H9 (cell line): ENCODE data around the gene TENM3. TPM values are rescaled to one million over a fixed set of nuclear protein-coding genes. Genes with fewer than 3 reads are reported as not detected.

ENCODE experiments used
- DNase-seq: peaks from one replicate; pipeline ENCODE4 v3.0.0-alpha.2; 2017
- H2AFZ ChIP-seq: one replicate; pipeline ENCODE4 v1.6.1; 2013; ENCODE audit warnings: mild to moderate bottlenecking, low read length, control low read depth, moderate library complexity
- H2AK5ac ChIP-seq: 2 replicates; pipeline ENCODE4 v1.6.1; 2013; ENCODE audit warnings: low read length, control low read depth, mixed read lengths; ENCODE audit not compliant: insufficient read length
- H2BK120ac ChIP-seq: one replicate; pipeline ENCODE4 v1.6.1; 2013; ENCODE audit warnings: low read depth, mild to moderate bottlenecking, low read length, control low read depth, inconsistent platforms; ENCODE audit not compliant: poor library complexity, severe bottlenecking
- H2BK12ac ChIP-seq: 2 replicates; pipeline ENCODE4 v1.6.1; 2013; ENCODE audit warnings: low read length, control low read depth, mixed read lengths, low read depth; ENCODE audit not compliant: insufficient read length
- H2BK15ac ChIP-seq: 2 replicates; pipeline ENCODE4 v1.6.1; 2013; ENCODE audit warnings: low read depth, low read length, control low read depth
- H2BK20ac ChIP-seq: one replicate; pipeline ENCODE4 v1.6.1; 2013; ENCODE audit warnings: low read depth, mild to moderate bottlenecking, low read length, control low read depth, inconsistent platforms; ENCODE audit not compliant: poor library complexity, severe bottlenecking
- H2BK5ac ChIP-seq: 2 replicates; pipeline ENCODE4 v1.6.1; 2013; ENCODE audit warnings: low read length, control low read depth, mixed read lengths; ENCODE audit not compliant: insufficient read length
- H3K14ac ChIP-seq: 2 replicates; pipeline ENCODE4 v1.6.1; 2013; ENCODE audit warnings: low read length, control low read depth; ENCODE audit not compliant: insufficient read depth
- H3K18ac ChIP-seq: 2 replicates; pipeline ENCODE4 v1.6.1; 2013; ENCODE audit warnings: low read depth, mild to moderate bottlenecking, mixed read lengths, low read length, control low read depth; ENCODE audit not compliant: insufficient read length
- H3K23ac ChIP-seq: 2 replicates; pipeline ENCODE4 v1.6.1; 2013; ENCODE audit warnings: low read length, control low read depth, mixed read lengths, low read depth; ENCODE audit not compliant: insufficient read length
- H3K23me2 ChIP-seq: 2 replicates; pipeline ENCODE4 v1.6.1; 2013; ENCODE audit warnings: low read depth, mild to moderate bottlenecking, mixed read lengths, low read length, control low read depth; ENCODE audit not compliant: insufficient read length, poor library complexity, severe bottlenecking
- H3K27ac ChIP-seq: 2 replicates; pipeline ENCODE4 v1.5.1; 2013; ENCODE audit warnings: low read length, control low read depth, mixed read lengths, low read depth; ENCODE audit not compliant: insufficient read length
- H3K27me3 ChIP-seq: 2 replicates; pipeline ENCODE4 v1.6.1; 2013; ENCODE audit warnings: low read length, control low read depth, inconsistent platforms; ENCODE audit not compliant: insufficient read depth
- H3K4ac ChIP-seq: 2 replicates; pipeline ENCODE4 v1.6.1; 2013; ENCODE audit warnings: low read depth, mild to moderate bottlenecking, control low read depth, inconsistent platforms, low read length, moderate library complexity
- H3K4me1 ChIP-seq: 2 replicates; pipeline ENCODE4 v1.6.1; 2013; ENCODE audit warnings: low read length, control low read depth, inconsistent platforms; ENCODE audit not compliant: insufficient read depth
- H3K4me2 ChIP-seq: 2 replicates; pipeline ENCODE4 v1.6.1; 2013; ENCODE audit warnings: low read length, control low read depth, mixed read lengths; ENCODE audit not compliant: insufficient read length, insufficient read depth
- H3K56ac ChIP-seq: 2 replicates; pipeline ENCODE4 v1.6.1; 2013; ENCODE audit warnings: low read depth, mild to moderate bottlenecking, mixed read lengths, low read length, control low read depth; ENCODE audit not compliant: insufficient read length
- H3K79me1 ChIP-seq: 2 replicates; pipeline ENCODE4 v1.6.1; 2013; ENCODE audit warnings: low read depth, mild to moderate bottlenecking, moderate library complexity, low read length, control low read depth, inconsistent platforms; ENCODE audit not compliant: insufficient read depth, poor library complexity, severe bottlenecking
- H3K79me2 ChIP-seq: 2 replicates; pipeline ENCODE4 v1.6.1; 2013; ENCODE audit warnings: low read length, control low read depth, inconsistent platforms; ENCODE audit not compliant: insufficient read depth
- H3K9ac ChIP-seq: 2 replicates; pipeline ENCODE4 v1.6.1; 2013; ENCODE audit warnings: low read length, control low read depth, mixed read lengths; ENCODE audit not compliant: insufficient read length; ENCODE audit errors: extremely low read depth
- H3K9me3 ChIP-seq: one replicate; pipeline ENCODE4 v1.6.1; 2013; ENCODE audit warnings: low read depth, low read length, inconsistent platforms; ENCODE audit not compliant: control insufficient read depth
- H3T11ph ChIP-seq: one replicate; pipeline ENCODE4 v1.6.1; 2013; ENCODE audit warnings: mild to moderate bottlenecking, low read length, control low read depth, inconsistent platforms
- H4K20me1 ChIP-seq: one replicate; pipeline ENCODE4 v1.6.1; 2013; ENCODE audit not compliant: control insufficient read depth, insufficient read length, insufficient read depth
- H4K5ac ChIP-seq: 2 replicates; pipeline ENCODE4 v1.6.1; 2013; ENCODE audit warnings: low read depth, mild to moderate bottlenecking, mixed read lengths, low read length, control low read depth; ENCODE audit not compliant: insufficient read length
- H4K8ac ChIP-seq: replicated peaks from 2 replicates; pipeline ENCODE4 v1.6.1; 2013; ENCODE audit warnings: low read length, control low read depth, mixed read lengths, low read depth; ENCODE audit not compliant: insufficient read length
- H4K91ac ChIP-seq: 2 replicates; pipeline ENCODE4 v1.6.1; 2013; ENCODE audit warnings: low read depth, mild to moderate bottlenecking, moderate library complexity, mixed read lengths, low read length, control low read depth; ENCODE audit not compliant: insufficient read length
- H3K27ac Mint-ChIP-seq, 3 experiments: 2 replicates in 2 of 3; 3 replicates in 1 of 3; pipeline ENCODE4 v1.8.0; 2020 to 2021; ENCODE audit warnings: mixed read lengths in 3 of 3, mild to moderate bottlenecking in 1 of 3, moderate library complexity in 1 of 3
- H3K27me3 Mint-ChIP-seq: 2 replicates; pipeline ENCODE4 v1.8.0; 2021; ENCODE audit warnings: low read depth, mild to moderate bottlenecking, moderate library complexity, mixed read lengths
- H3K36me3 Mint-ChIP-seq, 3 experiments: 2 replicates in 2 of 3; 3 replicates in 1 of 3; pipeline ENCODE4 v1.8.0; 2020 to 2021; ENCODE audit warnings: low read depth in 3 of 3, mixed read lengths in 3 of 3; ENCODE audit not compliant: insufficient read depth in 1 of 3
- H3K4me1 Mint-ChIP-seq, 2 experiments: 2 replicates each; pipeline ENCODE4 v1.8.0; 2020; ENCODE audit warnings: mixed read lengths in 2 of 2
- H3K4me3 Mint-ChIP-seq, 2 experiments: 2 replicates in 1 of 2; 3 replicates in 1 of 2; pipeline ENCODE4 v1.8.0; 2020 to 2021; ENCODE audit warnings: mild to moderate bottlenecking in 2 of 2, mixed read lengths in 2 of 2, moderate library complexity in 1 of 2
- H3K9me3 Mint-ChIP-seq, 2 experiments: 2 replicates in 1 of 2; 3 replicates in 1 of 2; pipeline ENCODE4 v1.8.0; 2020; ENCODE audit warnings: mild to moderate bottlenecking in 2 of 2, mixed read lengths in 2 of 2, moderate library complexity in 1 of 2
- CTCF ChIP-seq: fragments of 200-600 bp; sonication (generic); conservative IDR thresholded peaks from 3 replicates; pipeline ENCODE4 v1.8.0; 2021; ENCODE audit warnings: antibody characterized with exemption, mild to moderate bottlenecking
- WGBS: extraction: QIAGEN DNeasy Blood & Tissue Kit; methylation state at CpG from one replicate; pipeline ENCODE4 v1.1.7; 2013; ENCODE audit warnings: missing lambda C conversion rate, low lambda C conversion rate, mixed read lengths; ENCODE audit not compliant: insufficient read length; ENCODE audit errors: extremely low coverage; 5-methylcytosine and 5-hydroxymethylcytosine counted together
- total RNA-seq: library from RNA; stranded (reverse); gene quantifications from 2 replicates; pipeline ENCODE4 v1.2.1, GENCODE V29; 2021

Gene TENM3
- total RNA-seq, 1 experiment from 2014 or later: 49.6 TPM

- Histone ChIP-seq H3K23ac (no peak overlapping the region), H3T11ph (no peak overlapping the region), H2AK5ac (no peak overlapping the region), H4K5ac (no peak overlapping the region), H3K9me3 (no peaks in the 10 kb centered on the region), H3K79me2 (no peaks in the 10 kb centered on the region), H3K23me2 (no peaks in the 10 kb centered on the region), H4K91ac (no peak overlapping the region), H2BK120ac (no peak overlapping the region), H3K79me1 (no peaks in the 10 kb centered on the region), H2BK20ac (no peak overlapping the region), H2BK15ac (no peak overlapping the region), H3K27me3 (no peaks in the 10 kb centered on the region), H2BK5ac (no peak overlapping the region), H3K18ac (no peak overlapping the region), H4K20me1 (no peaks in the 10 kb centered on the region), H3K14ac (no peak overlapping the region), H2AFZ (no peak overlapping the region), H3K56ac (no peak overlapping the region), H3K4me2 (no peak overlapping the region), H3K4me1 (no peaks in the 10 kb centered on the region), H4K8ac (no peak overlapping the region), H3K4ac (no peak overlapping the region), H3K27ac (no peak overlapping the region), H3K9ac (no peak overlapping the region), H2BK12ac (no peak overlapping the region)
- no peak for TF ChIP-seq CTCF
- no peak overlapping the region for H3K27ac Mint-ChIP-seq
- peaks cover 5 to 6% of the 10 kb centered on the region in 2 experiments; a peak in 2 of 4 replicates for H3K4me1 Mint-ChIP-seq
- no CpG with 5 or more reads among the region's 4 CpGs for WGBS
- H3K9me3 Mint-ChIP-seq: no peaks in the 10 kb centered on the region
- no peak overlapping the region for H3K4me3 Mint-ChIP-seq
- peaks cover 0 to 4% (median 0%) of the 10 kb centered on the region in 3 experiments; a peak in 1 of 7 replicates for H3K36me3 Mint-ChIP-seq
- DNase-seq: no peak
- H3K27me3 Mint-ChIP-seq: no peaks in the 10 kb centered on the region; the same call in 1 of the 2 replicates
These were observed 191.5 kb downstream of the TENM3 start for GRCh38 chr4:182434720-182435119.
